RWPE1 (cell line): ENCODE measurements around the gene IP6K3.
A peak's percentile ranks its signal among the peaks of the same experiment; 100 is the strongest.

ENCODE experiments used
- CTCF ChIA-PET: fragments of 350-600 bp; sonication (Branson Sonifier 250); formaldehyde crosslinking; extraction: SDS; loops from one replicate; lab custom pipeline; 2021; lab: Yijun Ruan, JAX
- POLR2A ChIA-PET: fragments of 400-600 bp; formaldehyde crosslinking; extraction: SDS; loops from one replicate; lab custom pipeline; 2020; ENCODE audit warnings: antibody characterized with exemption; ENCODE audit not compliant: low non-redundant PET; lab: Yijun Ruan, JAX
- DNase-seq: peaks from one replicate; pipeline ENCODE4 v3.0.0; 2012; ENCODE audit warnings: low spot score
- H3K27ac ChIP-seq: fragments of 450-650 bp; 2 replicates; pipeline ENCODE4 v1.5.1; 2017
- CTCF ChIP-seq: fragments of 450-650 bp; conservative IDR thresholded peaks from 2 replicates; pipeline ENCODE4 v1.5.1; 2017; ENCODE audit warnings: low read depth, mild to moderate bottlenecking

The IP6K3 gene

GRCh38 chr6:33740204-33740608 lies 6.5 kb downstream of the IP6K3 start:
- no peak for TF ChIP-seq CTCF
- no peak for DNase-seq
- CTCF ChIA-PET, result interaction anchor here (0.6 to 0.7 kb wide), 2 partner anchors 9 to 15 kb away, joined by 3 to 5 read pairs; no protein-coding TSS in a partner anchor
- H3K27ac ChIP-seq, result peak overlapping the region; percentile 15; the same call in 1 of the 2 replicates
- POLR2A ChIA-PET, result no interaction called here

- no peak overlapping the region for H3K27ac ChIP-seq
- CTCF ChIA-PET, result interaction anchor here (0.5 to 0.6 kb wide), 2 partner anchors 16 to 24 kb away, joined by 3 read pairs; no protein-coding TSS in a partner anchor
- no peak for TF ChIP-seq CTCF
- DNase-seq, result no peak
- POLR2A ChIA-PET, result no interaction called here
These were observed 7.1 kb downstream of the IP6K3 start for GRCh38 chr6:33739571-33739970.

- no peak overlapping the region for H3K27ac ChIP-seq
- CTCF ChIA-PET, result interaction anchor here (0.7 kb wide), 1 partner anchor 109 kb away, joined by 5 read pairs; no protein-coding TSS in a partner anchor
- no peak for DNase-seq
- POLR2A ChIA-PET, result no interaction called here
- no peak for TF ChIP-seq CTCF
These were observed 7.8 kb downstream of the IP6K3 start for GRCh38 chr6:33738879-33739278.

GRCh38 chr6:33738153-33738552 lies 8.6 kb downstream of the IP6K3 start:
- CTCF ChIA-PET, result interaction anchor here (0.6 to 0.8 kb wide), 3 partner anchors 110 to 394 kb away, joined by 3 to 5 read pairs (median 3); no protein-coding TSS in a partner anchor
- POLR2A ChIA-PET, result no interaction called here
- H3K27ac ChIP-seq, result no peak overlapping the region; the same call in 1 of the 2 replicates
- TF ChIP-seq CTCF, result no peak
- DNase-seq, result no peak

GRCh38 chr6:33737267-33738026 lies 9.3 kb downstream of the IP6K3 start:
- DNase-seq, result no peak
- POLR2A ChIA-PET, result no interaction called here
- H3K27ac ChIP-seq, result no peak overlapping the region; the same call in 1 of the 2 replicates
- CTCF ChIA-PET, result interaction anchor here (0.6 to 0.8 kb wide), 3 partner anchors 26 to 393 kb away, joined by 3 read pairs; partner anchors contain the start of gene UQCC2
- no peak for TF ChIP-seq CTCF

- CTCF ChIA-PET, result interaction anchor here (1.0 kb wide), 1 partner anchor 248 kb away, joined by 3 read pairs; no protein-coding TSS in a partner anchor
- no peak for TF ChIP-seq CTCF
- POLR2A ChIA-PET, result no interaction called here
These were observed 11.5 kb downstream of the IP6K3 start for GRCh38 chr6:33735216-33735615.

More at GRCh38 chr6:33735216-33735615, 11.5 kb downstream of the IP6K3 start:
- no peak for DNase-seq
- H3K27ac ChIP-seq, result no peak overlapping the region
